Breast epithelium (tissue), 3 donors: ENCODE measurements around the gene TBC1D13.

Experiments used
- CTCF ChIP-seq, 3 donors: fragments of 450-650 bp; IDR thresholded peaks; one replicate each; pipeline ENCODE4 v1.5.1; 2016 to 2017; ENCODE audit warnings: antibody characterized with exemption in 3 of 3, mild to moderate bottlenecking in 3 of 3, moderate library complexity in 3 of 3
- POLR2A ChIP-seq: fragments of 450-650 bp; IDR thresholded peaks from one replicate; pipeline ENCODE4 v1.6.1; 2016; ENCODE audit warnings: antibody characterized with exemption, mild to moderate bottlenecking, moderate library complexity
- POLR2AphosphoS5 ChIP-seq, 3 donors: sonication (generic); formaldehyde crosslinking; IDR thresholded peaks; one replicate each; pipeline ENCODE4 v1.6.1; 2017; ENCODE audit warnings: antibody characterized with exemption in 3 of 3

GRCh38 chr9:128774804-128775203, 12.2 kb upstream of the TBC1D13 start:
- TF ChIP-seq POLR2AphosphoS5 (IDR thresholded peaks at IDR 0.05) (no peak), CTCF (IDR thresholded peaks at IDR 0.05) (no peak), POLR2A (no peak)
